Tibial nerve (tissue), 4 donors: ENCODE measurements around the gene CARNS1. TPM values are rescaled to one million over a fixed set of nuclear protein-coding genes. Genes with fewer than 3 reads are reported as not detected.
A peak's percentile ranks its signal among the peaks of the same experiment; 100 is the strongest.

Experiments used
- DNase-seq, 2 donors: peaks; one replicate each; pipeline ENCODE4 v3.0.0-alpha.2; 2019; ENCODE audit warnings: low spot score in 2 of 2
- H3K27ac ChIP-seq, 4 donors: fragments of 200-600 bp; sonication (generic) in 3 of 4; one replicate each; pipeline ENCODE4 v1.5.1; 2017 to 2019; ENCODE audit warnings: mild to moderate bottlenecking in 1 of 4
- H3K27me3 ChIP-seq, 2 donors: fragments of 200-600 bp; sonication (generic) in 1 of 2; one replicate each; pipeline versions ENCODE4 v1.5.1 to v1.6.0; 2017 to 2019
- H3K36me3 ChIP-seq, 3 donors: fragments of 200-600 bp; sonication (generic); one replicate each; pipeline ENCODE4 v1.5.1; 2018 to 2019
- H3K4me1 ChIP-seq, 4 donors: fragments of 200-600 bp; sonication (generic) in 3 of 4; one replicate each; pipeline ENCODE4 v1.5.1; 2017 to 2019
- H3K4me3 ChIP-seq, 4 donors: fragments of 200-600 bp; sonication (generic) in 3 of 4; one replicate each; pipeline ENCODE4 v1.5.1; 2017 to 2019; ENCODE audit warnings: mild to moderate bottlenecking in 1 of 4, moderate library complexity in 1 of 4
- H3K9me3 ChIP-seq, 4 donors: fragments of 200-600 bp; sonication (generic) in 3 of 4; one replicate each; pipeline ENCODE4 v1.5.1; 2017 to 2019
- EP300 ChIP-seq, 2 donors: sonication (generic); formaldehyde crosslinking; IDR thresholded peaks; one replicate each; pipeline ENCODE4 v1.6.1; 2017; ENCODE audit warnings: antibody characterized with exemption in 2 of 2, mild to moderate bottlenecking in 1 of 2
- POLR2A ChIP-seq, 2 donors: fragments of 450-650 bp; IDR thresholded peaks; one replicate each; pipeline ENCODE4 v1.6.1; 2017; ENCODE audit warnings: antibody characterized with exemption in 2 of 2, mild to moderate bottlenecking in 2 of 2, moderate library complexity in 2 of 2
- WGBS, 2 donors: methylation state at CpG; one replicate each; pipeline ENCODE4 v1.1.5; 2018; 5-methylcytosine and 5-hydroxymethylcytosine counted together
- total RNA-seq, 4 donors: library from RNA; depleted of rRNA; stranded (reverse); fragments of >200 nt; gene quantifications; one replicate each; pipeline ENCODE4 v1.1.0, GENCODE V29; 2016
- TF ChIP-seq, protein P1 (sequence below), 5 experiments: fragments of 200-600 bp in 3 of 5; fragments of 450-650 bp in 2 of 5; sonication (generic) in 3 of 5; IDR thresholded peaks; one replicate each; pipeline ENCODE4 v1.5.1; 2016 to 2019; ENCODE audit warnings: antibody characterized with exemption in 5 of 5, mild to moderate bottlenecking in 3 of 5, moderate library complexity in 2 of 5

CARNS1 gene
- total RNA-seq, 4 donors from 2014 or later = 1.8 to 5.9 (median 4.3) TPM

DNA sequence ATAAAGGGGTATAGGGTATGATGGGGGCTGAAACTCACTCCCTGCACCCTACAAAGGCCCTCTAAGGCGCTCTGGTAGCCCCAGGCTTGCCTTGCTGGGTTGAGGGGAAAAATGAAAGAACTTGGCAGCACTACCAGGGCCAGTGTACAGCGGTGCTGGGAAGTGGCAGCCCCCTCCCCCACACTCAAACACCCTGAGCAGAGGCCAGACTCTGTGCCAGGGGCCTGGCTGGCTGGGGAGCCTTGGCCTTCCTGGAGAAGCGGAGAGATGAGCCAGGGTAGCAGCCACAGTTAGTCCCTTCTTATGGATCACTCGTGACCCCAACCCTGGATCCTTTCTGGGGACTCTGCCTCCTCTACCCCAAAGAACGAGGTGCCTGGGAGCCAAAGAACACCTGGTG is 50.9 kb downstream of the CARNS1 start:
- Histone ChIP-seq H3K27ac (peak overlapping the region in 2 of 4 donors; percentile 45 to 93), H3K4me3 (no peak overlapping the region), H3K4me1 (peaks cover 4 to 59% (median 33%) of the 10 kb centered on the region in 4 donors), H3K36me3 (peaks cover 0 to 13% (median 0%) of the 10 kb centered on the region in 3 donors), H3K9me3 (no peaks in the 10 kb centered on the region), H3K27me3 (no peaks in the 10 kb centered on the region)
- no peak for DNase-seq
- 77 to 80% methylated on average over 5 of the region's 5 CpGs for WGBS, 2 donors
- TF ChIP-seq EP300 (IDR thresholded peaks at IDR 0.05) (no peak), POLR2A (IDR thresholded peaks at IDR 0.05) (no peak)
- TF ChIP-seq, protein P1, sequence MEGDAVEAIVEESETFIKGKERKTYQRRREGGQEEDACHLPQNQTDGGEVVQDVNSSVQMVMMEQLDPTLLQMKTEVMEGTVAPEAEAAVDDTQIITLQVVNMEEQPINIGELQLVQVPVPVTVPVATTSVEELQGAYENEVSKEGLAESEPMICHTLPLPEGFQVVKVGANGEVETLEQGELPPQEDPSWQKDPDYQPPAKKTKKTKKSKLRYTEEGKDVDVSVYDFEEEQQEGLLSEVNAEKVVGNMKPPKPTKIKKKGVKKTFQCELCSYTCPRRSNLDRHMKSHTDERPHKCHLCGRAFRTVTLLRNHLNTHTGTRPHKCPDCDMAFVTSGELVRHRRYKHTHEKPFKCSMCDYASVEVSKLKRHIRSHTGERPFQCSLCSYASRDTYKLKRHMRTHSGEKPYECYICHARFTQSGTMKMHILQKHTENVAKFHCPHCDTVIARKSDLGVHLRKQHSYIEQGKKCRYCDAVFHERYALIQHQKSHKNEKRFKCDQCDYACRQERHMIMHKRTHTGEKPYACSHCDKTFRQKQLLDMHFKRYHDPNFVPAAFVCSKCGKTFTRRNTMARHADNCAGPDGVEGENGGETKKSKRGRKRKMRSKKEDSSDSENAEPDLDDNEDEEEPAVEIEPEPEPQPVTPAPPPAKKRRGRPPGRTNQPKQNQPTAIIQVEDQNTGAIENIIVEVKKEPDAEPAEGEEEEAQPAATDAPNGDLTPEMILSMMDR (IDR thresholded peaks at IDR 0.05) = no peak

DNA sequence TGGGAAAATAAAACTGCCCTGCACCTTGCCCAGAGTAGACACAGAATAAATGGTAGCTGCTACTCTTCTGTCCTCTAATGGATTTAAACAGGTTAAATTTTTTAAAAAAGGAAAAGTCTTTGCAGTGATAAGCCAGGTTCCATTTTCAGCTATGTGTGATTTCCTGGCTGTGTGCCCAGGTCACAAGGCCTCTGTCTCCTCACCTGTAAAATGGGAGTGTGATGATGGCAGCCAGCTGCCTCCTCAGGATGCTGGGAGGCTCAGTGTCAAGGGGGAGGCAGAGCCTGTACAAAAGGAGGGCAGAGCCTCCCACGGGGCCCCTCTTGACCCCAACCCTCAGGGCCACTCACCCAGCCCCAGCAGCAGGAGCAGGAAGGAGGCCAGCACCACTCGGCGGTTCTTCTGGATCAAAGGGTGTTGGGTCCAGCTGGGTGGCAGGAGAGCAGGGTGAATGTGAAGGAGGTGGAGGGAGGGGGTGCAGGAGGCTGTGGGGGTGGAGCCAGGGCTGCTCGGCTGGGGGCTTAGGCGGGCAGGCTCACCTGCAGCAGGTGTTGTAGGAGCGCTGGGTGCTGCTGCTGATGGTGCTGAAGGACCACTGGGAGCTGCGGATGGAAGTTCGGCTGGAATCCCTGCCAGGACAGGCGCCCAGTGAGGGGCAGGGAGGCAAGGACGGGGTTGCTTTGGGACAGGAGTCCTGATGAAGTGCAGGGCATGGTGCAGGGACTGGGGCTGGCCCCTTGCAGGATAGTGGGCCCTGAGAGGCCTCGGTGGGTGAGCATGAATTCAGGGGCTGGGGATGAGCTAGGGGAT is 51.7 kb downstream of the CARNS1 start:
- Histone ChIP-seq H3K27ac (peak overlapping the region in 3 of 4 donors; percentile 45 to 93 (median 90)), H3K9me3 (no peaks in the 10 kb centered on the region), H3K4me1 (peaks cover 4 to 59% (median 33%) of the 10 kb centered on the region in 4 donors), H3K36me3 (peaks cover 0 to 13% (median 0%) of the 10 kb centered on the region in 3 donors), H3K4me3 (no peak overlapping the region), H3K27me3 (no peaks in the 10 kb centered on the region)
- 67 to 74% methylated on average over 11 of the region's 11 CpGs for WGBS, 2 donors
- TF ChIP-seq POLR2A (IDR thresholded peaks at IDR 0.05) (no peak), EP300 (IDR thresholded peaks at IDR 0.05) (no peak)
- TF ChIP-seq, protein P1 (IDR thresholded peaks at IDR 0.05) = no peak
- no peak for DNase-seq

DNA sequence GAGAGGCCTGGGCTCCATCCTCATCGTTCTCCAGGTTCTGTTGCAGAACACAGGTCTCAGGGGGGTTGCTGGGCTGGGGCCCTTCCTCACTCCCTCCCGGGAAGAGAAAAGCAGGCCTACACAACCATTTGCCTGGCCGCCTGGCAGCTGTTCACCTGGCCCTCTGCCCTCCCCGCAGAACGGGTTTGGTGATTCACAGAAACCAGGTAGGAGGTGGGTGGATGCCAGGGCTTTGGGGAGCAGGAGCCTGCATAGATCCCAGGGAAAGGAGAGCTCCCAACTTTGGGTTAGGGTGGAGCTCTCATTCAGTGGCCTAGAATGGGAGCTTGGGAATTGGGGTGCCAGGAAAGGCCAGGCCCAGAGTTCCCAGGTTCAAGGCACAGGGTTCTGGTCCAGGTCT is 52.6 kb downstream of the CARNS1 start:
- H3K36me3 ChIP-seq = peaks cover 0 to 13% (median 0%) of the 10 kb centered on the region in 3 donors
- peak overlapping the region; percentile 82 to 98 (median 86) for H3K4me3 ChIP-seq
- no peak for TF ChIP-seq POLR2A (IDR thresholded peaks at IDR 0.05)
- TF ChIP-seq, protein P1 (IDR thresholded peaks at IDR 0.05) = no peak
- no peak for TF ChIP-seq EP300 (IDR thresholded peaks at IDR 0.05)
- WGBS, 2 donors = 27 to 50% methylated on average over 5 of the region's 5 CpGs
- H3K4me1 ChIP-seq = peaks cover 4 to 59% (median 33%) of the 10 kb centered on the region in 4 donors
- no peak for DNase-seq
- no peaks in the 10 kb centered on the region for H3K9me3 ChIP-seq
- peak overlapping the region; percentile 82 to 93 (median 90) for H3K27ac ChIP-seq
- no peaks in the 10 kb centered on the region for H3K27me3 ChIP-seq

DNA sequence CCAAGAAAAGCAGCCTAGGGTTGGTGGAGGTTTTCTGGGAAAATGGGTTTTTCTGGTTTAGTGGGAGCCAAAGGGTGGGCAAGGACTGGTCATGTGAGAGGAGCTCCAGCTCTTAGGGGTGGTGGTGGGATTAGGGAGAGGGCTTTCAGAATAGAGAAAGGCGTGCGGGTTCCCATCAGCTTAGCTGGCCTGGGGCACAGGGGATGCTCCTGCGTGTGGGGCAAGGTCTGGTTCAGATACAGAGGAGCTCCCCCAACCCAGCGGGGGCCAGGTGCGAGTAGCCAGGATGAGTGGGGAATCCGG is 52.9 kb downstream of the CARNS1 start:
- Histone ChIP-seq H3K27ac (peak overlapping the region; percentile 82 to 93 (median 90)), H3K9me3 (no peaks in the 10 kb centered on the region), H3K4me1 (peaks cover 4 to 58% (median 33%) of the 10 kb centered on the region in 4 donors), H3K36me3 (peaks cover 0 to 13% (median 0%) of the 10 kb centered on the region in 3 donors), H3K4me3 (peak overlapping the region; percentile 82 to 98 (median 86)), H3K27me3 (no peaks in the 10 kb centered on the region)
- no peak for TF ChIP-seq EP300 (IDR thresholded peaks at IDR 0.05)
- no peak for TF ChIP-seq POLR2A (IDR thresholded peaks at IDR 0.05)
- TF ChIP-seq, protein P1 (IDR thresholded peaks at IDR 0.05) = no peak
- no peak for DNase-seq
- 3% methylated on average over 6 of the region's 6 CpGs for WGBS, 2 donors
